Esophagus muscularis mucosa (tissue), 3 donors: ENCODE data around the gene RIN3.

ENCODE experiments used
- CTCF ChIP-seq, 3 experiments: fragments of 200-600 bp in 2 of 3; fragments of 450-650 bp in 1 of 3; sonication (generic) in 2 of 3; IDR thresholded peaks; one replicate each; pipeline ENCODE4 v1.5.1; 2017 to 2019; ENCODE audit warnings: antibody characterized with exemption in 3 of 3, mild to moderate bottlenecking in 2 of 3, moderate library complexity in 1 of 3
- POLR2AphosphoS5 ChIP-seq, 2 donors: sonication (generic); formaldehyde crosslinking; IDR thresholded peaks; one replicate each; pipeline ENCODE4 v1.6.1; 2017; ENCODE audit warnings: antibody characterized with exemption in 2 of 2

GRCh38 chr14:92587700-92588085 is 74.1 kb downstream of the RIN3 start:
- TF ChIP-seq CTCF (IDR thresholded peaks at IDR 0.05) (no peak), POLR2AphosphoS5 (IDR thresholded peaks at IDR 0.05) (no peak)
